ENCODE measurements around the gene CSK. TPM values are rescaled to one million over a fixed set of nuclear protein-coding genes. Genes with fewer than 3 reads are reported as not detected.

The CSK gene
- total RNA-seq, 2 donors from 2014 or later = 64.3 to 126 TPM

- Histone ChIP-seq H3K4me3 (no peak overlapping the region), H3K4me1 (no peaks in the 10 kb centered on the region), H3K9me3 (no peaks in the 10 kb centered on the region), H3K36me3 (no peaks in the 10 kb centered on the region), H3K9ac (ENCODE audit: low read depth in 2 of 2, low read length in 2 of 2) (no peak overlapping the region), H3K27me3 (peaks cover 9% of the 10 kb centered on the region), H3K27ac (no peak overlapping the region)
- intact Hi-C loops (cut with DNase I) = no loop called here
- TF ChIP-seq, protein P1, sequence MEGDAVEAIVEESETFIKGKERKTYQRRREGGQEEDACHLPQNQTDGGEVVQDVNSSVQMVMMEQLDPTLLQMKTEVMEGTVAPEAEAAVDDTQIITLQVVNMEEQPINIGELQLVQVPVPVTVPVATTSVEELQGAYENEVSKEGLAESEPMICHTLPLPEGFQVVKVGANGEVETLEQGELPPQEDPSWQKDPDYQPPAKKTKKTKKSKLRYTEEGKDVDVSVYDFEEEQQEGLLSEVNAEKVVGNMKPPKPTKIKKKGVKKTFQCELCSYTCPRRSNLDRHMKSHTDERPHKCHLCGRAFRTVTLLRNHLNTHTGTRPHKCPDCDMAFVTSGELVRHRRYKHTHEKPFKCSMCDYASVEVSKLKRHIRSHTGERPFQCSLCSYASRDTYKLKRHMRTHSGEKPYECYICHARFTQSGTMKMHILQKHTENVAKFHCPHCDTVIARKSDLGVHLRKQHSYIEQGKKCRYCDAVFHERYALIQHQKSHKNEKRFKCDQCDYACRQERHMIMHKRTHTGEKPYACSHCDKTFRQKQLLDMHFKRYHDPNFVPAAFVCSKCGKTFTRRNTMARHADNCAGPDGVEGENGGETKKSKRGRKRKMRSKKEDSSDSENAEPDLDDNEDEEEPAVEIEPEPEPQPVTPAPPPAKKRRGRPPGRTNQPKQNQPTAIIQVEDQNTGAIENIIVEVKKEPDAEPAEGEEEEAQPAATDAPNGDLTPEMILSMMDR (IDR thresholded peaks at IDR 0.05) = no peak
- no peak for DNase-seq
Observed at GRCh38 chr15:74828835-74829234, 47.0 kb downstream of the CSK start.

DNA sequence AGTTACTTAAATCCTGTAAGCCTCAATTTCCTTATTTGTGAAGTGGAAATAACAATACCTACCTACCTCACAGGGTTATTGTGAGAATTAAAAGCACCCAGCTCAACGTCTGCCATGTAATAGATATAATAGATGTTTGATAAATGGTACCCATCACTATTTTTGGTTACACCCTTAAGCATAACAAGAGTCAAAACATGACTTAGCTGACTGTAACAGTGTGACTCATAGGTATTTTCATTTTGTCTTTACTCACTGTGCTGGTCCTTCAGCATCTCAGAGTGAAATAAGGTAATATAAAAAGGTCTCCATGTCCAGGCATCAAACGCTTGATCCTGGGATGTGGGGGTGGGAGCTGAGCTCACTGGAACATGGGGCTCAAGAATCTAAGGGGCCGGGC lies 47.6 kb downstream of the CSK start:
- no peak overlapping the region for H3K27ac ChIP-seq
- no peak overlapping the region for H3K4me3 ChIP-seq
- intact Hi-C loops (cut with DNase I) = no loop called here
- H3K36me3 ChIP-seq = no peaks in the 10 kb centered on the region
- TF ChIP-seq, protein P1 (IDR thresholded peaks at IDR 0.05) = no peak
- DNase-seq = no peak
- H3K4me1 ChIP-seq = no peaks in the 10 kb centered on the region
- no peak overlapping the region for H3K9ac ChIP-seq (ENCODE audit: low read depth in 2 of 2, low read length in 2 of 2)
- H3K9me3 ChIP-seq = no peaks in the 10 kb centered on the region
- peaks cover 9% of the 10 kb centered on the region for H3K27me3 ChIP-seq

GRCh38 chr15:74829991-74830390 lies 48.1 kb downstream of the CSK start:
- TF ChIP-seq, protein P1 (IDR thresholded peaks at IDR 0.05) = no peak
- Histone ChIP-seq H3K27ac (no peak overlapping the region), H3K9ac (ENCODE audit: low read depth in 2 of 2, low read length in 2 of 2) (no peak overlapping the region), H3K36me3 (no peaks in the 10 kb centered on the region), H3K27me3 (peaks cover 9% of the 10 kb centered on the region), H3K9me3 (no peaks in the 10 kb centered on the region), H3K4me1 (no peaks in the 10 kb centered on the region), H3K4me3 (no peak overlapping the region)
- intact Hi-C loops (cut with DNase I) = no loop called here
- no peak for DNase-seq

- H3K27ac ChIP-seq = no peak overlapping the region
- H3K36me3 ChIP-seq = no peaks in the 10 kb centered on the region
- no peaks in the 10 kb centered on the region for H3K4me1 ChIP-seq
- H3K9me3 ChIP-seq = no peaks in the 10 kb centered on the region
- no peak overlapping the region for H3K9ac ChIP-seq (ENCODE audit: low read depth in 2 of 2, low read length in 2 of 2)
- H3K27me3 ChIP-seq = peaks cover 9% of the 10 kb centered on the region
- no peak overlapping the region for H3K4me3 ChIP-seq
- TF ChIP-seq, protein P1 (IDR thresholded peaks at IDR 0.05) = no peak
- intact Hi-C loops (cut with DNase I) = no loop called here
- no peak for DNase-seq
Observed at GRCh38 chr15:74830868-74831267, 49.0 kb downstream of the CSK start.

GRCh38 chr15:74831813-74832495 lies 50.1 kb downstream of the CSK start:
- H3K9me3 ChIP-seq = no peaks in the 10 kb centered on the region
- no peaks in the 10 kb centered on the region for H3K4me1 ChIP-seq
- peak; percentile 83 for DNase-seq
- intact Hi-C loops (cut with DNase I) = no loop called here
- H3K27me3 ChIP-seq = peaks cover 9% of the 10 kb centered on the region
- H3K4me3 ChIP-seq = no peak overlapping the region
- no peak overlapping the region for H3K27ac ChIP-seq
- no peaks in the 10 kb centered on the region for H3K36me3 ChIP-seq
- peak overlapping the region; percentile 2 to 36 for H3K9ac ChIP-seq (ENCODE audit: low read depth in 2 of 2, low read length in 2 of 2)
- TF ChIP-seq, protein P1 (IDR thresholded peaks at IDR 0.05) = no peak
